ENCODE data around the gene EVC.
"Not testable (repeated sequence)": the region's sequence is repeated elsewhere in the genome, so short reads cannot be mapped to it uniquely, and the experiment has no call there.

EVC gene

DNA sequence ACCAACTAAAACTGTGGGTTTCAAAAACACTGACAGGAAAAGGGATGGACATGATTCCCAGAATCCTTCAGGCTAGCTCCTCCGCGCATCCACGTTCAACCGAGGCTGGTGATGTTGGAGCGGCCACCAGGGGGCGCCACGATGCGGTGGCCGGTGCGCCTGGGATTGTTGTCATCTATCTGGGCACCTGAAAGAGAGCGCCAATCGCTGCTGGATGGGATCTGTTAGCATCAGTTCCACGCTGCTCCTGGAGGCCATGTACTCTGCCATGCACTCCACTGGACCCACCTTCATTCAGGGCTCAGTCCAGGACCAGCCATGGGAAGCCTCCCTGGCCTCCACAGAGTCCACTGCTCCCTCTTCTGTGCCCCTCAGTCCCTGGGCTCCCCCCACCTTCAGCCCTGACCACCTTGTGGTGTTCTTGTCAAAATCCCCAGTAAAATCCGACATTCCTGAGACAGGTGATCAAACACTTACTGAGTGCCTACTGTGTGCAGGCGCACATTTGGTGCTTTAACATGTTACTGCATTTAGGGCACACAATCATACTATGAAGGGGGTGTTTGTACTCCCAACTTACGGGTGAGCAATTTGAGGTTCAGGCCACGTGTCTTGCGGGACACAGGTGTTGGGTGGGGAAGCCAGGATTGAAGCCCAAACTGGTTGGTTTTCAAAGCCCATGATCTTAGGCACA, 110.8 kb downstream of the EVC start:
- DNase-seq, result no peak

DNA sequence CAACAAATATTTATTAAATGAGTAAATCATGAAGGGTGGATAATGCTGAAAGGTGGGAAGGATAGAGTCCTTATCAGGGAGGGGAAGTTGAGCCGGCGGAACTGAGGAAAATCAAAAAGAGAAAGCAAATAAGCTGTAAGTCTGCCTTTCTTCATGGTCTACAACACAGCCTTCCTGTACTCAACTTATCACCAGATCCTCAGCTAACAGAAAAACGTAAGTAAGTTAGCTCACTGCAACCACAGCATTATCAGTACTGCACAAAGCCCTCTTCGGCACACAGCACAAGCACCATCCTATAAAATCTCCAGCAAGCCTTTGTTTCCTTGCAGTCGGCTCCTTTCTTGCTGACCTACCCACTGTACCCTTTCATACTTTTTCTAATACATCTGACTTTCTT, 111.6 kb downstream of the EVC start:
- DNase-seq, result no peak

DNA sequence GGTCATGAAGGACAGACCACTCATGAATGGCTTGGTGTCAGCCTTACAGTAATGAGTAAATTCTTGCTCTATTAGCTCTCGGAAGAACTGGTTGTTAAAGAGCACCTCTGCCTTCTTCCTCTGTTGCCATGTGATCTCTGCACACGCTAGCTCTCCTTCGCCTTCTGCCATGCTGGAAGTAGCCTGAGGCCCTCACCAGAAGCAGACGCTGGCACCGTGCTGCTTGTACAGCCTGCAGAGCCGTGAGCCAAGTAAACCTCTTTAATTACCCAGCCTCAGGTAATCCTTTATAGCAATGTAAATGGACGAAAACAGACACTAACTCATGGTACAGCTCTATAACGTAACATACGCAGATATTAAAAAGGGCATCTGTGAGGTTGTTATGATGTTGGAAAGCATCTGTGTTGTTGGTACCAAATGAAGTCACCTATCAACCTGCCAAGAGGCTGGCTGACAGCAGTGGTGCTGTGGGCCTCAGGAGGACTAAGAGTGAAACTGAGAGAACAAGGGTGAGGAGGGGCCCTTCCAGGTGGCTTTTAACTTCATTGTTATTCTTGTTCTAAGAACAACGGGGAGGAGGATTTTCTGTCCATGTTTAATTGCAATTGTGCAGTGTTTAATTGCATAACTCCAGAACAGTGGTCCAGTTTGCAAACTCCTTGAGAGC, 112.7 kb downstream of the EVC start:
- no peak for DNase-seq

DNA sequence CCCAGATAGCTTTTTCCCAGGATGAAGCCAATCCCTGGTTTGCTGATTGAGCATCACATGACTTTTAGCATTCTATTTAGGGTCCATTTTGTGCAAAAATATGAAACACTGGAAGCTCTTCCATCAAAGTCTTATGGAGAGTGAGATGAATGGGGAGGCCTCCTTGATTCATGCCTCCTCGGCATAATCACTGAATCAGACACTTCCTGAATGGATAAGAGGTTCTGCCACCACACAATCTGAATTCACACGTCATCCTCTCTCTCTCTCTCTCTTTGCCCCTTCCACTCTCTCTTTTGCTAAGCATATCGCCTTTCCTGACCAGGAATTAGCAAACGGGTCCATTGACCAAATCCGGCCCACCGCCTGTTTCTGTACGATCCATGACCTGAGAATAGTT, 113.2 kb downstream of the EVC start:
- DNase-seq, result no peak

DNA sequence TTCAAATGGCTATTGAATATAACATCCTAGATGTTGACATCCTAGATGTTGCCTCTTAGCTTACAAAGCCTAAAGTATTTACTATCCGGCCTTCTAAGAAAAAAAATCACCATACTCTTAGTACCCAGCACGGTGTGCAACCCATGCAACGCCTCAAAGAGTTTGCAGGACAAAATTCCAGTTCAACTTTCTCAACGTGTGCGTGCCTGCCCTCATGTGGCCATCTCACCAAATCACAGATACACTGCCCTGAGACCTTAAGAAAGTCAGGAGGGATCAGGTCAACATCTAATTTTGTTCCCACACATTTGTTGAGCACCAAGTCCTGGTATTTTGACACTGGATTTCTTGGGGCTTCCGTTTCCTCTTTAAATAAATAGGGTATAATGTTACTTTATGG, 113.6 kb downstream of the EVC start:
- no peak for DNase-seq

DNA sequence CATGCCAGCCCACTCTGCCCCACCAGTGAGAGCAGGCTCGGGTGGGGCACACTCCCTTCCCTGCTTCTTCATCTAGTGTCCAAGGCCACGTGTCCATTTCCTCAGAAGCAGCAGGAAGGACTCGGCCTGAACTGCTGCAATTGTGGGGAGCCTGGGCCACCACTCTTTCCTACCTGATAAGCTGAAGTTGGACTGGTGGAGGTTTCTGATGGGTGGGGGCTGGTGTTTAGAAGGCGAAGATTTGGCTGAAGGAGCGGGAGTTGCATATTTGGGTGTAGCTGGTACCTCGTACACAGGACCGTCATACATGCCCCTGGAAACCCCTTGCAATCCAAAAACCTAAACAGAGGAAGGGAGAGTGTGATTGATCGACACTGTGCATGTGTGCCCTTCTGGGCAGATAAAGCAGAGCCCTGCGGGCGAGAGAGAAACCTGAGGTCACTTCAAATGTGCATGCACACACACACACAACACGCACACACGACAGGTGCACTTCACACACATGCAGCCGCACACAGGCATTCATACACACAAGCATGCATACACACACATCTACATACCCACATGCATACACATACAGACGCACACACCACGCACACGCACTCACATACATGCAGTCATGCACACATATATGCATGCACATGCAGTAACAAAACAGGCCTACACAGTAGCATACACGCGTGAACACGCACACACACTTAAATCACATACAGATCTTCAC, 114.5 kb downstream of the EVC start:
- no peak for DNase-seq

DNA sequence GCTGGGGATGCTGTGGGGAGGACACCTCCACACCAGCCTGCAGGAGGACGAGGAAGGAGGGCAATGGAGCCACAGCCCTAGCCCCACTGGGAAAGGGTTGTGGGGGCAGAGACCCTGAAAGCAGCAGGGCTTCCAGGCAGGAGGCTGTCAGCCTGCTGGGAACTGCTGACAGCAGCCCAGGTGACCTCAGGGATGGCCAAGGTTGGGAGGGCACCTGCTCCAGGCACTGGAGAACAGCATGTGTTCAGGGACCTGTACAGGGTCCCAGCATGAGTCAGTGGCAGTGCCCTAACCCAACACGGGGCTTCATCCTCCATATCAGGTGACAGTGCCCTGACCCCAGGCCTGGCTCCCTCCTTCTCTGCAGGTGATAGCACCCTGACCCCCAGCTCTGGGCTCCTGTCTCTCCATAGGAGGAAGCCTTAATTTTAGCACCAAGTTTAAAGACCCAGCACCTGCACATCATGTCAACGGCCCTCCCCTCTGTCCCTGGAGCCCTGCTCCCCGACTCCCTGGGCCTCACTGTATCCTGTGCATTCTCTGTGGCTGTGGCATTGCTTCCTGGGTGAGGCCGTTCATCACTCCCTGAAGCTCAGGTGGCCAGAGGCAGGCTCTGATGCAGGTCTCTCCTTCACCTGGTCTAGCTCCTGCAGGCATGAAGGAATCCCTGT, 115.6 kb downstream of the EVC start:
- DNase-seq, result no peak

DNA sequence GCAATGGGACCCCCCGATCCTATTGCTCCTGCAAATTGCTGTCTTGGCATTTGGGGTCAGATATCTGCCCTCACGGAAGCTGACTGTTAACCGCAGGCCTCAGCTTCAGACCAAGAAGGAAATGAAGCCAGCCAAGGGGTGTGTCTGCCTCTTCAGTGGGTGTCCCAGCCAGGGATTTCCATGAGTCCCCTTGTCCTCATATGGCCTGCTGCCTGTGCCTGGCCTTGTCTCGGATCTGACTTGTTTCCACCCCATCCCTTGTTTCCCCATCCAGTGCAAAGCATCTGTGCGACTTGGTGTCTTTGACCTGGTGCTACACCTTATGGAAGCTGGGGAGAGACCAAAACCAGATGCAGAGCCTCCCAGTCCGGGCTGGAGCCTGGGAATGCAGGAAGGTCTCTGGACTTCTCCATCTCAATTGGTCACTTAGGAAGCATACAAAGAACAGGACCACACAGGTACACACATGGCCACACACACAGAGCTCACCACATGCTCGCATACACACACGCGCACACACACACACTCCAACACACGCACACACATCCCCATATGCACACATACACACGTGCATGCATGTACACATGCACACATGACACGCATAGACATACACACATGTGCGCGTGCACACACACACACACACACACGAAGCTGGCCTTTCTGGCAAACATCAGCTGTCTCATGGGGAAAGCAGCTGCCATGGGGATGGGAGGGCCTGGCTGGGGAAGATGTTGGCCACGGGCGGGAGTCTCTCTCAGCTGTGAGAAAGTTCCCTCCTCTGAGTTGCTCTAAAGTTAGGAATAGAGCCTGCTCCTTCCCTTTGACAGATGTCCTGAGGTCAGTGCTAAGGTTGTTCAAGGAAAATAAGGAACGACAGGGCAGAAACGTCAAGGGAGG, 116.4 kb downstream of the EVC start:
- no peak for DNase-seq

DNA sequence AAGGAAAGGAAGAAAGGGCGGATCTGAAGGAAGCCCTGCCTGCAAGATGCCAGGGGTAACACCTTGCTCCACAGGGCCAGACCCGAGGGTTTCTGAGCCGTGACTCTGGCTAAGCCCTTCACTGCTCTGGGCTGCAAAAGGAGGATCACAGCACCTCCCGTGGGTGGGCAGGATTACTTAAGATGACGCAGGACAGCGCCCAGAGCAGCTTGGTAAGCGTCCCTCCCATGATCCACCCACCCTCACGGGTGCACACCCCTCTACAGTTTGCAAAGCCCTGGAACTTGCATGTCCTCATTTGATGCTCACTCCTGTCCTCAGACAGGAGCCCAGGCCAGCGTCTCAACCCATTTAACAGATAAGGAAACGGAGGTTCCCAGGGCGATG, 117.0 kb downstream of the EVC start:
- no peak for DNase-seq

DNA sequence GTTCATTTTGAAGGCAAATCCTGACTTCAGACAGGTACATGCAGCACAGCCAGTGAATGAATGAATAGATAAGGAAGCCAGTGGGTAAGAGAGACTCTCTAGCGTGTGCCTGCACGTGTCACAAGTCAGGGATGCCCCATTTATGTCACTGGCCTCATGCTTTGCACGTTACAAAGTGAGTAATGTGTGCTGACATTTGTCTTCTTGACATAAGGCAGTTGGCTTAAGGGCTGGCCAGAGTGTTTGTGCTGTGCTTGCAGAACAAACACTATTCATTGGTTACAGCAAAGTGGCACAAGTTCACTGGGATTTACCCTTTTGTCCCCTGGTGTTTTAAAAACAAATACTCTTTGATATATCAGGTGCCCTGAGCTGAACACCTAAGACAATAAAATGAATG, 125.9 kb downstream of the EVC start:
- DNase-seq, result no peak

DNA sequence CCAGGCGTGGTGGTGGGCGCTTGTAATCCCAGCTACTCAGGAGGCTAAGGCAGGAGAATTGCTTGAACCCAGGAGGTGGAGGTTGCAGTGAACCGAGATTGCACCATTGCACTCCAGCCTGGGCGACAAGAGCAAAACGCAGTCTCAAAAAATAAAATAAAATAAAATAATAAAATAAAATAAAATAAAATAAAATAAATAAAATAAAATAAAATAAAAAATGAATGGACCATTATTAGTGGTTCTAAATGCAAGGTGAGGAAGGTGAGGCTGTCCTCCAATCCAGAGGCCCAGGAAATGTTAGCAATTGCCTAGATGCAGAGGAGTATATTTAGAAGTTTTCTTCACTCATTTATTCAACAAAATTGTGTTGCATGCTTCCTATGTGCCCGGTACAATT, 126.5 kb downstream of the EVC start:
- not testable (repeated sequence) for DNase-seq

DNA sequence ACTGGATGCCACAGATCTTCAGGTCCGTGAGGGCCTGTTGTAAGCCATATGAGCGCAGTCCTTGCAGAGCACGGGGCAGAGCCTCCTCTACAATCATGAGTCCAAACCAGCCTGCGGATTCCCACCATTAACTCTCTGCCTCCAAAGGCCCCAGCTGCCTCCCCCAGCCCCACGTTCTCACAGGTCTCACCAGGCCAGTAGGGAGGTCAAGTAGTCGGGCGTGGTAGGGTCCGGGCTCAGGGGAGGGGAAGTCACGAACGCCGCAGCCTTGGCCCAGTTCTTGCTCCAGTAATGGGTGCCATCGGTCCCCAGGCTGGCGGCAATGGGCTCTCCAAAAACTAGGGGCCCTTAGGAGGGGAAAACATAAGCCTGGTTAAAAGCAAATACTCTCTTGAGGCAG, 128.3 kb downstream of the EVC start:
- no peak for DNase-seq

DNA sequence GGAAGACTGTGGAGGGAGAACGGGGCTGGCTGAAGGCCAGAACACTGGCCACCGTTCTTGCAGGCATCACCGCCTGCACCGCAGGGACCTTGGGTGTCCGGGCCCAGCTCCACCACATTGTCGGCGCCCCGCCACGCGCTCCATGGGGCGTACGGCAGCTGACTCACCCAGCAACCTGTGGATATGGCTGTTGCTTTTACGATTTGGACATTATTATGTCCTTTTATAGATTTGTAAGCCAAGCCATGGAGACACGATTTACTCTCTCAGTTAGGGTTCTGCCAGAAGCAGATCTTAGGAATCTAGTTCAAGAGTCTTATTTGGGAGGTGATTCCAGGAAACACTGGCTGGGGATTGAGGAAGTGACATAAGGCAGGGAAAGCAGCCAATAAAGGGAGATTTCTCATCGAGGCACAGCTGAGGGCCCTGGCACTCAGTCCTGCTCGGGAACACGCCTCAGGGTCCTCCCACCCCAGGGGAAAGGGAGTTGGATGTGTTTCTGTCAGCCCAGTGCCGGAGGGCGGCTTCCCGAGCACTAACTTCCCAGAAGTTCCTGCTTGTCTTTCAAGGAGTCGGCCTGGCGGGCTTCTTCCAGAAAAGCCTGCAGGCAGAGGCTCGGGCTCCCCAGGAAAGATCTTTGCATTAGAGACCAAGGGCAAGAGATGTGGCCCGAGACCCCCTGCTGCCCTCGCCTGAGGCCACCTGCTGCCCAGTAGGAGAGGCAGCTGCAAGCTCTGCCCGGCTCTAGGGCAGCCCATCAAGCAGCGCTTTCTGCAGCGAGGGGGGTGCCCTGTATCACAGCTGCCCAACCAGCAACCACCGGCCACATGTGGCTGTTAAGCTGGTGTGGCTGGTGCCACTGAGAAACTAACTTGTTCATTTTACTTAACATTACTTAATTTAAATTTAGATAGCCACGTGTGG, 129.0 kb downstream of the EVC start:
- no peak for DNase-seq

DNA sequence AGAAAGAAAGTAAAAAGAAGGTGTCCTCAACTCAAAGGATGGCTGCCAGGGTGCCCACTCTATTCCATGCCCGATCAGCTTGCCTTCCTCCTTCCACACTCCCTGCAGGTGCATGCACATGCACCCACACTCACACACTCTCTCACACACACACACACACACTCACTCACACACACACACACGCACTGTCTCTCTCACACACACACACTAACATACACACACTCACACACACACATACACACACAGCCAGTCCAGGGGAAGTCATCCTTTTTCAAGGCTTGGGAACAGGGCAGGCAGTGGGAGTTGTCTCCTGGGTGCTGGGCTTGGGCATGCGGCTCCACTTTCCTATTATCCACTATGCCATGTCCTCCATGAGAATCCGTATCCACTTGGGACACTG, 131.5 kb downstream of the EVC start:
- no peak for DNase-seq

DNA sequence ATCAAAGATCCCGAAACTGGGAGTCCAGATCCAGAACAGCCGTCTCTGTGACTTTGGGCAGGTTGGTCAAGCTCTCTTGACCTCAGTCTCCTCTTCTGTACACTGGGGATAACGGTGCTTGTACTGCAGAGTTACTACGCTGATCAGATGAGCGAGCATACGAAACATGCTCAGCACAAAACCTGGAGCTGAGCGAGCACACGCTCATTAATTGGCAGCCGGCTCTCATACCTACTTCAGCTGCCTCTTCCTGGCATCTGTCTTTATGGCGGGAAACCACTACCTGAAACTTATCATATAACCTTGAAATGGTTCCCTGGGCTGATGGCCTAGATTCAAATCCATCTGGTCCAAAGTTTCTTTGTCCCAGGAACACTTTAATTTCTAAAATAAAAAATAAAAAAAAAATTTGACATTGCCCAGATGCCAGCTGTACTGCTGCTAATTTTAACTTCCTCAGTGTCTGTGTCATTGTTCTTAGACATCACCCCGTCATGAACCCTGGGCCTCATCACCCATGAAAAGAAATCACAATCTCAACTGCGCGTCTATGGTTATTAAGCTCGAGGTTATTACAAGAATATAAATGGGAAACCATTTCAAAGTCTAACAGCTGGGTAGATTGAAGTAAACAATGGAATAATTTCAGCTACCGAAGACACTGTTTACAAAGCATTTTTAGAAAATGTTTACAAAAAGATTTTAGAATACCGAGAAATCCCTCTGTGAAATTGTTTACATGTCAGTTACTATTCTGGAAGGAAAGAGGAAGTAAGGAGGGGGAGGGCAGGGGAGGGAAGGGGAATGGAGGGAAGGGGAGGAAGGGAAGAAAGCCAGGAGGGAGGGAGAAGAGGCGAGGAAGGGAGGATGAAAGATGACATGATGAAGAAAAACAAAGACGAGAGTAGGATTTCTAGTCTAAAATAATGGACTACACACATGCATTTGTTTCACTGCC, 132.9 kb downstream of the EVC start:
- no peak for DNase-seq

DNA sequence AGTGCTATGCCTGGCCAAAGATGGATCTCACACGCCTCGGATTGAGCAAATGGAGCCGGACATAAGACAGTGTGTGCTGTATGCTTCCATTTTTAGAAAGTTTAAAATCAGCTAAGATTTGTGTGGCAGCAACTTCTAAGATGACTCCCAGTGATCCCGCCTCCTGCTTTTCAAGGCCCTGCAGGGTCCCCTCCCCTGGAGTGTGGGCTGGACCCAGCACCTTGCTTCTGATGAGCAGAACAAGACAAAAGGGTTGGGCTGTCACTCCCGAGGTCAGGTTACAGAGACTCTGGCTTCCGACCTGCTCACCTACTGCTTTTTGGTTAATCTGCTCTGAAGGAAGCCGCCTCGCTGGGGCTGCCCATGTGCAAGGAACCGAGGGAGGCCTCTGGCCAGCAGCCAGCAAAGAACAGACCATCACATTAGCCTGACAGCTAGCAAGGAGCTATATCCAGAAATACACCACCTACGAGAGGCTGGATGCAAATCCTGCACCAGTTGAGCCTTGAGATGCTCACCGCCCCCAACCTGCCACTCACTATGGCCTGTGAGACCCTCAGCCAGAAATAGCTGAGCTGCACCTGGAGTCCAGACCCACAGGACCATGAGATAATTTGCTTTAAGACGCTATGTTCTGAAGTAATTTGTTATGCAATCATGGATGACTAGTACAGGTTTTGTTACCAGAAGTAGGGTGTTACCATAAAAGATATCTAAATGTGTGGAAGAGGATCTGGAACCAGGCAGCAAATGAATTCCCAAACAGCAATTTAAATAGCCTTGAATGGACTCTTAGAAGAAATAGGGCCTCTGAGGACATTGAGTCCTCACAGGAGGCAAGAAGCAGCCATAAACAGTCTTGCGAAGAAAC, 134.3 kb downstream of the EVC start:
- DNase-seq, result no peak

DNA sequence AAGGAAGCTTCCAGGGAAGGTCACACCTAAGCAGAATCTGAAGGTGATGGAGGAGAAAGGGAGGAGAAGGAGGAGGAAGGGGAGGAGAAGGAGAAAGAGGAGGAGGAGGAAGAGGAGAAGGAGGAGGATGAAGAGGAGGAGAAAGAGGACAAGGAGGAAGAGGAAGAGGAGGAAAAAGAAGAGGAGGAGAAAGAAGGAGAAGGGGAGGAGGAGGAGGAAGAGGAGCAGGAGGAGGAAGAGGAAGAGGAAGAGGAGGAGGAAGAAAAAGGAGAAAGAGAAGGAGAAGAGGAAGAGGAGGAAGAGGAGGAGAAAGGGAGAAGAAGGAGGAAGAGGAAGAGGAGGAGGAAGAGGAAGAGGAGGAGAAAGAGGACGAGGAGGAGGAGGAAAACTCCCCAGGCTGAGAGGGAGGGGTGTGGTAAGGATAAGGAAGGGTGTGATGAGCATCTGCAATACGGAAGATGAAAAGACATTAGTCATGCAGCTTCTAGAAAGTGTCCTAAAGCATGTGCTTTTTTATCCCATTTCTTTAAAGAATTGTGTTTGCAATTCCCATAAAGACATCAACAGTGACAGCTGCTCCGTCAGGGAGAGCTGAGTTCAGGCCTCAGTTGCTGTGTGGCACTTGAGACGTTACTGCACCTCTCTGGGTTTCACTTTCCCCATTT, 140.8 kb downstream of the EVC start:
- DNase-seq, result no peak

DNA sequence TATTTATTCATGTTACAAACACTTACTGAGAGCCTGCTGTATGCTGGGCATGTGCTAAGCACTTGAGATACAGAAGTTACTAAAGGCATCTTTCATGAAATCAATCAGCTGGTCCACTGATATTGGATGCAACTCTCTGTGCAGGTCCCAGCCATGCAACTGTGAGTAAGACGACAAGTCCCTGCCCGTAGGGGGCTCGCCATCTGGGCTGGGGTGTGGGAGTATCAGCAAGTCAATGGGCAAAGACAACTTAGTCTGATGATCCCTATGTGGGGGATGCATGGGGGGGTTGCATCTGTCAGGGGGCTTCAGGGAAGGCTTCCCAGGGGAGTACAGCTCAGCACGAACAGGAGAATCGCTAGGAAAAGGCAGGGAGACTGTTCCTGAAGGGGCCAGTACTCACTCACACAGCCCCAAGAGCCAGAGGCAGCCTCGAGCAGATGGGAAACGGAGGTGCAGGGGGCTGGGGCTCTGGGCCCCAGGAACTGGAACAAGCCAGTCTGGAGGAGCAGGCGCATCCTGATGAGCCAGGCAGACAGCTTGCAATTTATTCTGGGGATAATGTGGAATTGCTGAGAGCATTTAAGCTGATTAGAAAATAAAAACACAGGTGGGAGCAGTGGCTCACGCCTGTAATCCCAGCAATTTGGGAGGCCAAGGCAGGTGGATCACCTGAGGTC, 141.7 kb downstream of the EVC start:
- DNase-seq, result no peak

Measured in stimulated activated CD4-positive, alpha-beta T cell treated with anti-CD3 and anti-CD28 coated beads, Interleukin-12 subunit alpha, Interleukin-12 subunit beta, amount 100 ng/mL, for 4 hours (primary cell).